Measurements from ENCODE around the gene IDH3B. TPM values are rescaled to one million over a fixed set of nuclear protein-coding genes. Genes with fewer than 3 reads are reported as not detected.

IDH3B gene
- total and polyA plus RNA-seq, 2 of the 8 experiments (the other 6 are each of a cell fraction or from before 2014, with no cell fraction given): 110 to 167 TPM

DNA sequence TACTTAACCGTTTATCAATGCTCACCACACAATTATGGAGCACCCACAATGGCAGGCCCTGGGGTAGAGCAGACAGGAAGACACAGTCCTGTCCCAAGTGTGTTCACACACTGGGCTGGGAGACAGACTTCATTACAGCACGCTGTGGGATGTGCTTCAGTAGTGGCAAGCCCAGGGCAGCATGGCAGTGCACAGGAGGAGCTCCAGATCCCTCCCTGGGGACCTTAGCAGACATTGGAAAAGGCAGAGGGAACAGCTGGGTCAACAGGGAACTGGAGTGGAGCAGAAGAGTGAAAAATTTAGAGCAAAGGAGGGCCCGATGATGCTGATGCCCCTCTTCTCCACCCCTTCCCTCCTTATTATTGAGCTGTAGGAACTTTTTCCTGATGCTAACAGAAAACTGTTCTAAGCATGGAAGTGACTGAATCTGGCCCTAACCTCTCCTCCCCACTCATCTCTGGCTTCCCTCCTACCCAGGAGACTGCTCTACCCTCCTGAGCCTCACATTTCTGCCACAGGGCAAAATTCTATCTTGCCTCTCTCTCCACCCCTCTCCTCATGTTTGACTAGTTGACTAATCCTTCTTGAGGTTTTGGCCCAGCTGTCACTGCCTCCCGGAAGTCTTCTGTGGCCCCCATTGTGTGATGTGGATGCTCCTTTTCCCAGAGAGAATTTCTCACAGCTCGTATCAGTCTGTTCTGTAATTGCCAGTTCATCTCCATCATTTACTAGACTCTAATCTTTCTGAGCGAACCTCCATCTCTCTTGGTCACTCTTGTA lies 52.9 kb downstream of the IDH3B start (continued):
- no peak for TF ChIP-seq PHF8 (conservative IDR thresholded peaks at IDR 0.05; ENCODE audit: low read depth, low read length)
- no peak for TF ChIP-seq YY1 (IDR thresholded peaks at IDR 0.05; ENCODE audit: low read depth, low read length)
- TF ChIP-seq CTBP2 (IDR thresholded peaks at IDR 0.05; ENCODE audit: borderline replicate concordance, insufficient read depth, insufficient read length, low read length): no peak
- TF ChIP-seq, protein P1, sequence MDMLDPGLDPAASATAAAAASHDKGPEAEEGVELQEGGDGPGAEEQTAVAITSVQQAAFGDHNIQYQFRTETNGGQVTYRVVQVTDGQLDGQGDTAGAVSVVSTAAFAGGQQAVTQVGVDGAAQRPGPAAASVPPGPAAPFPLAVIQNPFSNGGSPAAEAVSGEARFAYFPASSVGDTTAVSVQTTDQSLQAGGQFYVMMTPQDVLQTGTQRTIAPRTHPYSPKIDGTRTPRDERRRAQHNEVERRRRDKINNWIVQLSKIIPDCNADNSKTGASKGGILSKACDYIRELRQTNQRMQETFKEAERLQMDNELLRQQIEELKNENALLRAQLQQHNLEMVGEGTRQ (IDR thresholded peaks at IDR 0.05; ENCODE audit: low read length): no peak
- TF ChIP-seq, protein P2, sequence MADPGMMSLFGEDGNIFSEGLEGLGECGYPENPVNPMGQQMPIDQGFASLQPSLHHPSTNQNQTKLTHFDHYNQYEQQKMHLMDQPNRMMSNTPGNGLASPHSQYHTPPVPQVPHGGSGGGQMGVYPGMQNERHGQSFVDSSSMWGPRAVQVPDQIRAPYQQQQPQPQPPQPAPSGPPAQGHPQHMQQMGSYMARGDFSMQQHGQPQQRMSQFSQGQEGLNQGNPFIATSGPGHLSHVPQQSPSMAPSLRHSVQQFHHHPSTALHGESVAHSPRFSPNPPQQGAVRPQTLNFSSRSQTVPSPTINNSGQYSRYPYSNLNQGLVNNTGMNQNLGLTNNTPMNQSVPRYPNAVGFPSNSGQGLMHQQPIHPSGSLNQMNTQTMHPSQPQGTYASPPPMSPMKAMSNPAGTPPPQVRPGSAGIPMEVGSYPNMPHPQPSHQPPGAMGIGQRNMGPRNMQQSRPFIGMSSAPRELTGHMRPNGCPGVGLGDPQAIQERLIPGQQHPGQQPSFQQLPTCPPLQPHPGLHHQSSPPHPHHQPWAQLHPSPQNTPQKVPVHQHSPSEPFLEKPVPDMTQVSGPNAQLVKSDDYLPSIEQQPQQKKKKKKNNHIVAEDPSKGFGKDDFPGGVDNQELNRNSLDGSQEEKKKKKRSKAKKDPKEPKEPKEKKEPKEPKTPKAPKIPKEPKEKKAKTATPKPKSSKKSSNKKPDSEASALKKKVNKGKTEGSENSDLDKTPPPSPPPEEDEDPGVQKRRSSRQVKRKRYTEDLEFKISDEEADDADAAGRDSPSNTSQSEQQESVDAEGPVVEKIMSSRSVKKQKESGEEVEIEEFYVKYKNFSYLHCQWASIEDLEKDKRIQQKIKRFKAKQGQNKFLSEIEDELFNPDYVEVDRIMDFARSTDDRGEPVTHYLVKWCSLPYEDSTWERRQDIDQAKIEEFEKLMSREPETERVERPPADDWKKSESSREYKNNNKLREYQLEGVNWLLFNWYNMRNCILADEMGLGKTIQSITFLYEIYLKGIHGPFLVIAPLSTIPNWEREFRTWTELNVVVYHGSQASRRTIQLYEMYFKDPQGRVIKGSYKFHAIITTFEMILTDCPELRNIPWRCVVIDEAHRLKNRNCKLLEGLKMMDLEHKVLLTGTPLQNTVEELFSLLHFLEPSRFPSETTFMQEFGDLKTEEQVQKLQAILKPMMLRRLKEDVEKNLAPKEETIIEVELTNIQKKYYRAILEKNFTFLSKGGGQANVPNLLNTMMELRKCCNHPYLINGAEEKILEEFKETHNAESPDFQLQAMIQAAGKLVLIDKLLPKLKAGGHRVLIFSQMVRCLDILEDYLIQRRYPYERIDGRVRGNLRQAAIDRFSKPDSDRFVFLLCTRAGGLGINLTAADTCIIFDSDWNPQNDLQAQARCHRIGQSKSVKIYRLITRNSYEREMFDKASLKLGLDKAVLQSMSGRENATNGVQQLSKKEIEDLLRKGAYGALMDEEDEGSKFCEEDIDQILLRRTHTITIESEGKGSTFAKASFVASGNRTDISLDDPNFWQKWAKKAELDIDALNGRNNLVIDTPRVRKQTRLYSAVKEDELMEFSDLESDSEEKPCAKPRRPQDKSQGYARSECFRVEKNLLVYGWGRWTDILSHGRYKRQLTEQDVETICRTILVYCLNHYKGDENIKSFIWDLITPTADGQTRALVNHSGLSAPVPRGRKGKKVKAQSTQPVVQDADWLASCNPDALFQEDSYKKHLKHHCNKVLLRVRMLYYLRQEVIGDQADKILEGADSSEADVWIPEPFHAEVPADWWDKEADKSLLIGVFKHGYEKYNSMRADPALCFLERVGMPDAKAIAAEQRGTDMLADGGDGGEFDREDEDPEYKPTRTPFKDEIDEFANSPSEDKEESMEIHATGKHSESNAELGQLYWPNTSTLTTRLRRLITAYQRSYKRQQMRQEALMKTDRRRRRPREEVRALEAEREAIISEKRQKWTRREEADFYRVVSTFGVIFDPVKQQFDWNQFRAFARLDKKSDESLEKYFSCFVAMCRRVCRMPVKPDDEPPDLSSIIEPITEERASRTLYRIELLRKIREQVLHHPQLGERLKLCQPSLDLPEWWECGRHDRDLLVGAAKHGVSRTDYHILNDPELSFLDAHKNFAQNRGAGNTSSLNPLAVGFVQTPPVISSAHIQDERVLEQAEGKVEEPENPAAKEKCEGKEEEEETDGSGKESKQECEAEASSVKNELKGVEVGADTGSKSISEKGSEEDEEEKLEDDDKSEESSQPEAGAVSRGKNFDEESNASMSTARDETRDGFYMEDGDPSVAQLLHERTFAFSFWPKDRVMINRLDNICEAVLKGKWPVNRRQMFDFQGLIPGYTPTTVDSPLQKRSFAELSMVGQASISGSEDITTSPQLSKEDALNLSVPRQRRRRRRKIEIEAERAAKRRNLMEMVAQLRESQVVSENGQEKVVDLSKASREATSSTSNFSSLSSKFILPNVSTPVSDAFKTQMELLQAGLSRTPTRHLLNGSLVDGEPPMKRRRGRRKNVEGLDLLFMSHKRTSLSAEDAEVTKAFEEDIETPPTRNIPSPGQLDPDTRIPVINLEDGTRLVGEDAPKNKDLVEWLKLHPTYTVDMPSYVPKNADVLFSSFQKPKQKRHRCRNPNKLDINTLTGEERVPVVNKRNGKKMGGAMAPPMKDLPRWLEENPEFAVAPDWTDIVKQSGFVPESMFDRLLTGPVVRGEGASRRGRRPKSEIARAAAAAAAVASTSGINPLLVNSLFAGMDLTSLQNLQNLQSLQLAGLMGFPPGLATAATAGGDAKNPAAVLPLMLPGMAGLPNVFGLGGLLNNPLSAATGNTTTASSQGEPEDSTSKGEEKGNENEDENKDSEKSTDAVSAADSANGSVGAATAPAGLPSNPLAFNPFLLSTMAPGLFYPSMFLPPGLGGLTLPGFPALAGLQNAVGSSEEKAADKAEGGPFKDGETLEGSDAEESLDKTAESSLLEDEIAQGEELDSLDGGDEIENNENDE (IDR thresholded peaks at IDR 0.05; ENCODE audit: insufficient replicate concordance, low read length): no peak
- no peak for TF ChIP-seq FOSL1 (IDR thresholded peaks at IDR 0.05; ENCODE audit: insufficient read depth, low read depth, low read length)
- TF ChIP-seq HDAC2 (IDR thresholded peaks at IDR 0.05; ENCODE audit: borderline replicate concordance in 1 of 2, low read depth in 2 of 2, low read length in 2 of 2): no peak
- no peak for TF ChIP-seq CEBPB (IDR thresholded peaks at IDR 0.05; ENCODE audit: low read depth, low read length)

All from H1 (cell line).